ENCODE results near the gene OR2AK2. TPM values are rescaled to one million over a fixed set of nuclear protein-coding genes. Genes with fewer than 3 reads are reported as not detected.

OR2AK2 gene
- total and polyA plus RNA-seq, 2 donors (not counting 3 experiments of a cell fraction or from before 2014, with no cell fraction given): not detected

DNA sequence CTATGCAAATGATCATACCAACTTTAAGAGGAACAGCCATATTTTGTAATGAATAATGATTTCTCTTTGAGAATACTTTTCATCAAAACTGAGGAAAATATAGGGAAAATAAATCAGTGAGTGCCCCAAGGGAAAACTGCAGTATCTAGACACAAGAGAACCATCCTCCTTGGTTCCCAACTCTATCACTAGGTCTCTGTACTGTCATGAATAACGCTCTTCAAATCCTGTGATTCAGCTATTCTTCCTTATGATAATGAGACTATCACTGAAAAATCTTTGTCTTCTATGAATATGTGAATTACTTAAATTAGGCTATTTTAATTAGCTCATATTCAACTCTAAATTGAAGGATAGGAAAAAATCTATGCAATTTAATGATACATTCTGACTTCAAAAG lies 50.8 kb downstream of the OR2AK2 start:
- DNase-seq (ENCODE audit: low read depth, low spot score) (no peak), FAIRE-seq (no peak)
- H4K20me1 ChIP-seq (replicated peaks; ENCODE audit: control insufficient read depth, extremely low read depth, insufficient read depth, low read length): no peaks in the 10 kb centered on the region
- no peak overlapping the region for H3K4me2 ChIP-seq (ENCODE audit: insufficient read depth, low read length)
- H2AFZ ChIP-seq (ENCODE audit: low read depth, low read length): no peak overlapping the region
- CTCF ChIA-PET: no interaction called here
- no peak overlapping the region for H3K27ac ChIP-seq (ENCODE audit: insufficient read depth, low read depth, low read length)
- TF ChIP-seq POLR2AphosphoS5 (IDR thresholded peaks at IDR 0.05; ENCODE audit: insufficient read depth, low read depth, low read length): no peak
- TF ChIP-seq, protein P1, sequence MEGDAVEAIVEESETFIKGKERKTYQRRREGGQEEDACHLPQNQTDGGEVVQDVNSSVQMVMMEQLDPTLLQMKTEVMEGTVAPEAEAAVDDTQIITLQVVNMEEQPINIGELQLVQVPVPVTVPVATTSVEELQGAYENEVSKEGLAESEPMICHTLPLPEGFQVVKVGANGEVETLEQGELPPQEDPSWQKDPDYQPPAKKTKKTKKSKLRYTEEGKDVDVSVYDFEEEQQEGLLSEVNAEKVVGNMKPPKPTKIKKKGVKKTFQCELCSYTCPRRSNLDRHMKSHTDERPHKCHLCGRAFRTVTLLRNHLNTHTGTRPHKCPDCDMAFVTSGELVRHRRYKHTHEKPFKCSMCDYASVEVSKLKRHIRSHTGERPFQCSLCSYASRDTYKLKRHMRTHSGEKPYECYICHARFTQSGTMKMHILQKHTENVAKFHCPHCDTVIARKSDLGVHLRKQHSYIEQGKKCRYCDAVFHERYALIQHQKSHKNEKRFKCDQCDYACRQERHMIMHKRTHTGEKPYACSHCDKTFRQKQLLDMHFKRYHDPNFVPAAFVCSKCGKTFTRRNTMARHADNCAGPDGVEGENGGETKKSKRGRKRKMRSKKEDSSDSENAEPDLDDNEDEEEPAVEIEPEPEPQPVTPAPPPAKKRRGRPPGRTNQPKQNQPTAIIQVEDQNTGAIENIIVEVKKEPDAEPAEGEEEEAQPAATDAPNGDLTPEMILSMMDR (IDR thresholded peaks at IDR 0.05; ENCODE audit: extremely low read depth in 1 of 2, insufficient read depth in 1 of 2, low read depth in 1 of 2, low read length in 2 of 2): no peak
- TF ChIP-seq FOS (IDR thresholded peaks at IDR 0.05; ENCODE audit: borderline replicate concordance, insufficient read depth, low read length): no peak
- no peak for TF ChIP-seq POLR2A (IDR thresholded peaks at IDR 0.05; ENCODE audit: low read depth, low read length)
- TF ChIP-seq MYC (IDR thresholded peaks at IDR 0.05; ENCODE audit: low read depth, low read length): no peak
- TF ChIP-seq EZH2 (IDR thresholded peaks at IDR 0.05; ENCODE audit: borderline replicate concordance, low read depth, low read length, severe bottlenecking): no peak
- TF ChIP-seq, protein P2, sequence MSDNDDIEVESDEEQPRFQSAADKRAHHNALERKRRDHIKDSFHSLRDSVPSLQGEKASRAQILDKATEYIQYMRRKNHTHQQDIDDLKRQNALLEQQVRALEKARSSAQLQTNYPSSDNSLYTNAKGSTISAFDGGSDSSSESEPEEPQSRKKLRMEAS (IDR thresholded peaks at IDR 0.05; ENCODE audit: insufficient read depth, insufficient read length): no peak
- no peak for TF ChIP-seq GATA2 (IDR thresholded peaks at IDR 0.05; ENCODE audit: insufficient read depth, insufficient read length, low read depth, low read length)
- TF ChIP-seq JUN (IDR thresholded peaks at IDR 0.05; ENCODE audit: borderline replicate concordance, insufficient read depth, insufficient read length, low read depth): no peak
- no peaks in the 10 kb centered on the region for H3K79me2 ChIP-seq (ENCODE audit: control insufficient read depth, insufficient read depth, low read length)
- dilution Hi-C loops (cut with MboI; ENCODE audit: extremely low pct_ligation_motif_present, low sequenced_read_pairs): no loop called here
- peaks cover 2% of the 10 kb centered on the region for H3K9me3 ChIP-seq (replicated peaks; ENCODE audit: control insufficient read depth, insufficient read depth, low read length)
- POLR2A ChIA-PET: no interaction called here
- no peak overlapping the region for H3K9ac ChIP-seq (replicated peaks; ENCODE audit: extremely low read depth, insufficient read depth, low read length)
- no TSS peak for BruUV-seq (replicated peaks)
- H3K27me3 ChIP-seq (ENCODE audit: control insufficient read depth in 2 of 2, insufficient read depth in 2 of 2, low read length in 2 of 2): no peaks in the 10 kb centered on the region
- H3K36me3 ChIP-seq (ENCODE audit: control insufficient read depth in 2 of 2, extremely low read depth in 1 of 2, insufficient read depth in 2 of 2, low read length in 2 of 2): no peaks in the 10 kb centered on the region
- intact Hi-C loops (cut with micrococcal nuclease): no loop called here
- H3K4me1 ChIP-seq (ENCODE audit: control insufficient read depth, extremely low read depth, insufficient read depth, low read length): no peaks in the 10 kb centered on the region
- no peak overlapping the region for H3K4me3 ChIP-seq (replicated peaks in 1 of 3; ENCODE audit: insufficient read depth in 1 of 3, low read depth in 1 of 3, low read length in 3 of 3)
- H3K9me1 ChIP-seq (replicated peaks; ENCODE audit: control insufficient read depth, extremely low read depth, insufficient read depth, low read length): no peaks in the 10 kb centered on the region

Small RNA genes within 50 kb of the gene (small RNA-seq; reads per million reads assigned to genes)
- gene RF00019 (ENCODE audit: insufficient read depth, insufficient read length, low read depth, low replicate concordance): not detected

Other genes with a start within 250 kb of the OR2AK2 start
- gene OR6F1, start 248.6 kb upstream of the OR2AK2 start, total RNA-seq: not detected in 2 replicates
- not detected in 2 replicates for gene OR6F1, start 248.6 kb upstream of the OR2AK2 start, polyA plus RNA-seq
- not detected in 2 replicates for gene OR14K1, start 226.6 kb upstream of the OR2AK2 start, total RNA-seq
- not detected in 2 replicates for gene OR14K1, start 226.6 kb upstream of the OR2AK2 start, polyA plus RNA-seq
- not detected in 2 replicates for gene OR14A2, start 217.1 kb upstream of the OR2AK2 start, total RNA-seq
- gene OR14A2, start 217.1 kb upstream of the OR2AK2 start, polyA plus RNA-seq: not detected in 2 replicates
- gene OR1C1, start 204.7 kb upstream of the OR2AK2 start, total RNA-seq: not detected in 2 replicates
- gene OR1C1, start 204.7 kb upstream of the OR2AK2 start, polyA plus RNA-seq: not detected in 2 replicates
- gene OR14A16, start 141.1 kb upstream of the OR2AK2 start, total RNA-seq: not detected in 2 replicates
- not detected in 2 replicates for gene OR14A16, start 141.1 kb upstream of the OR2AK2 start, polyA plus RNA-seq
- not detected in 2 replicates for gene OR11L1, start 123.3 kb upstream of the OR2AK2 start, total RNA-seq
- not detected in 2 replicates for gene OR11L1, start 123.3 kb upstream of the OR2AK2 start, polyA plus RNA-seq
- not detected in 2 replicates for gene TRIM58, start 108.0 kb upstream of the OR2AK2 start, total RNA-seq
- gene TRIM58, start 108.0 kb upstream of the OR2AK2 start, polyA plus RNA-seq: not detected in 2 replicates
- not detected in 2 replicates for gene OR2W3, start 69.6 kb upstream of the OR2AK2 start, total RNA-seq
- not detected in 2 replicates for gene OR2W3, start 69.6 kb upstream of the OR2AK2 start, polyA plus RNA-seq
- gene OR2T8, start 45.0 kb upstream of the OR2AK2 start, total RNA-seq: not detected in 2 replicates
- gene OR2T8, start 45.0 kb upstream of the OR2AK2 start, polyA plus RNA-seq: not detected in 2 replicates
- gene OR2AJ1, start 40.3 kb upstream of the OR2AK2 start, total RNA-seq: not detected in 2 replicates
- not detected in 2 replicates for gene OR2AJ1, start 40.3 kb upstream of the OR2AK2 start, polyA plus RNA-seq
- not detected in 2 replicates for gene OR2L8, start 16.4 kb upstream of the OR2AK2 start, total RNA-seq
- gene OR2L8, start 16.4 kb upstream of the OR2AK2 start, polyA plus RNA-seq: not detected in 2 replicates
- gene OR2L5, start 48.4 kb downstream of the OR2AK2 start, total RNA-seq: not detected in 2 replicates
- gene OR2L5, start 48.4 kb downstream of the OR2AK2 start, polyA plus RNA-seq: not detected in 2 replicates
- gene OR2L2, start 64.8 kb downstream of the OR2AK2 start, total RNA-seq: 0.07 TPM in 1 of 2 replicates, not detected in the other
- not detected in 2 replicates for gene OR2L2, start 64.8 kb downstream of the OR2AK2 start, polyA plus RNA-seq
- not detected in 2 replicates for gene OR2L3, start 81.6 kb downstream of the OR2AK2 start, total RNA-seq
- not detected in 2 replicates for gene OR2L3, start 81.6 kb downstream of the OR2AK2 start, polyA plus RNA-seq
- gene OR2L13, start 130.0 kb downstream of the OR2AK2 start, total RNA-seq: not detected in 2 replicates
- not detected in 2 replicates for gene OR2L13, start 130.0 kb downstream of the OR2AK2 start, polyA plus RNA-seq
- gene OR2M5, start 179.9 kb downstream of the OR2AK2 start, total RNA-seq: not detected in 2 replicates
- not detected in 2 replicates for gene OR2M5, start 179.9 kb downstream of the OR2AK2 start, polyA plus RNA-seq
- gene OR2M2, start 209.6 kb downstream of the OR2AK2 start, total RNA-seq: not detected in 2 replicates
- not detected in 2 replicates for gene OR2M2, start 209.6 kb downstream of the OR2AK2 start, polyA plus RNA-seq
- not detected in 2 replicates for gene OR2M3, start 232.0 kb downstream of the OR2AK2 start, total RNA-seq
- not detected in 2 replicates for gene OR2M3, start 232.0 kb downstream of the OR2AK2 start, polyA plus RNA-seq

Measured in endothelial cell of umbilical vein (primary cell).